ENCODE measurements around the gene NRL.
A peak's percentile ranks its signal among the peaks of the same experiment; 100 is the strongest.

NRL gene

GRCh38 chr14:24098927-24099813 lies 15.6 kb downstream of the NRL start:
- Histone ChIP-seq H3K36me3 (ENCODE audit: control insufficient read depth, insufficient read depth, low read length) (peaks cover 13% of the 10 kb centered on the region), H3K27me3 (ENCODE audit: control insufficient read depth, insufficient read depth, low read length) (no peaks in the 10 kb centered on the region), H3K4me3 (ENCODE audit: low read length) (no peak overlapping the region), H3K27ac (ENCODE audit: low read depth, low read length) (no peak overlapping the region), H3K4me1 (ENCODE audit: control insufficient read depth, insufficient read depth, low read length) (no peaks in the 10 kb centered on the region), H3K9ac (ENCODE audit: low read length) (no peak overlapping the region)

GRCh38 chr14:24098229-24098926 lies 16.4 kb downstream of the NRL start:
- peaks cover 3% of the 10 kb centered on the region for H3K4me1 ChIP-seq (ENCODE audit: control insufficient read depth, insufficient read depth, low read length)
- H3K4me3 ChIP-seq (ENCODE audit: low read length), result no peak overlapping the region
- H3K27ac ChIP-seq (ENCODE audit: low read depth, low read length), result no peak overlapping the region
- H3K27me3 ChIP-seq (ENCODE audit: control insufficient read depth, insufficient read depth, low read length), result no peaks in the 10 kb centered on the region
- H3K36me3 ChIP-seq (ENCODE audit: control insufficient read depth, insufficient read depth, low read length), result peaks cover 13% of the 10 kb centered on the region
- H3K9ac ChIP-seq (ENCODE audit: low read length), result no peak overlapping the region

- Histone ChIP-seq H3K36me3 (ENCODE audit: control insufficient read depth, insufficient read depth, low read length) (peaks cover 13% of the 10 kb centered on the region), H3K9ac (ENCODE audit: low read length) (no peak overlapping the region), H3K4me3 (ENCODE audit: low read length) (no peak overlapping the region), H3K4me1 (ENCODE audit: control insufficient read depth, insufficient read depth, low read length) (peaks cover 3% of the 10 kb centered on the region), H3K27me3 (ENCODE audit: control insufficient read depth, insufficient read depth, low read length) (no peaks in the 10 kb centered on the region), H3K27ac (ENCODE audit: low read depth, low read length) (no peak overlapping the region)
Observed at GRCh38 chr14:24096545-24097181, 18.1 kb downstream of the NRL start.

GRCh38 chr14:24095271-24096068 lies 19.3 kb downstream of the NRL start:
- no peaks in the 10 kb centered on the region for H3K27me3 ChIP-seq (ENCODE audit: control insufficient read depth, insufficient read depth, low read length)
- peak overlapping the region; percentile 69 for H3K4me3 ChIP-seq (ENCODE audit: low read length)
- peak overlapping the region; percentile 69 for H3K9ac ChIP-seq (ENCODE audit: low read length)
- peaks cover 9% of the 10 kb centered on the region for H3K36me3 ChIP-seq (ENCODE audit: control insufficient read depth, insufficient read depth, low read length)
- peaks cover 3% of the 10 kb centered on the region for H3K4me1 ChIP-seq (ENCODE audit: control insufficient read depth, insufficient read depth, low read length)
- H3K27ac ChIP-seq (ENCODE audit: low read depth, low read length), result no peak overlapping the region

DNA sequence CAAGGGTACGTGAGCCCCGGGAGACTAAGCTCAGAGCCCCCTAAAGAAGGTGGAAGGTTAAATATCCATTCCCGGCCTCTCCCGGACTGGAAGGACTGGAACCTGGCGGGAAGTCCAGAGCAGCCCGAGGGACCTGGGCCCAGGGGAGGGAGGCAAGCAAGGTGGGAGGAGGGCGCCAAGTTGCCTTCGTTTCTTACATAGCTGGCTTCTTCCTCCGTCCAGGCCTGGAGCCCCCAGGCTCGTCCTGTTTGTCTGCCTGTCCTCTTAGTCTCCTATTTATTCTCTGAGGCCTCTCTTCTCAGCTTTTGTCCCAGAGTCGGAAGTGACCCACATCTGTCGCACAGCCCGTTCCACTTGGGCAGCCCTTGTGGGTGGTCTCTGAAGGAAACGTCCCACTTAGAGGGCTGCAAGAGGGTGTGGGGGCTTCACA lies 19.9 kb downstream of the NRL start:
- H3K36me3 ChIP-seq (ENCODE audit: control insufficient read depth, insufficient read depth, low read length), result peaks cover 5% of the 10 kb centered on the region
- peak overlapping the region; percentile 69 for H3K9ac ChIP-seq (ENCODE audit: low read length)
- no peaks in the 10 kb centered on the region for H3K27me3 ChIP-seq (ENCODE audit: control insufficient read depth, insufficient read depth, low read length)
- peaks cover 3% of the 10 kb centered on the region for H3K4me1 ChIP-seq (ENCODE audit: control insufficient read depth, insufficient read depth, low read length)
- H3K4me3 ChIP-seq (ENCODE audit: low read length), result peak overlapping the region; percentile 69
- H3K27ac ChIP-seq (ENCODE audit: low read depth, low read length), result peak overlapping the region; percentile 86

DNA sequence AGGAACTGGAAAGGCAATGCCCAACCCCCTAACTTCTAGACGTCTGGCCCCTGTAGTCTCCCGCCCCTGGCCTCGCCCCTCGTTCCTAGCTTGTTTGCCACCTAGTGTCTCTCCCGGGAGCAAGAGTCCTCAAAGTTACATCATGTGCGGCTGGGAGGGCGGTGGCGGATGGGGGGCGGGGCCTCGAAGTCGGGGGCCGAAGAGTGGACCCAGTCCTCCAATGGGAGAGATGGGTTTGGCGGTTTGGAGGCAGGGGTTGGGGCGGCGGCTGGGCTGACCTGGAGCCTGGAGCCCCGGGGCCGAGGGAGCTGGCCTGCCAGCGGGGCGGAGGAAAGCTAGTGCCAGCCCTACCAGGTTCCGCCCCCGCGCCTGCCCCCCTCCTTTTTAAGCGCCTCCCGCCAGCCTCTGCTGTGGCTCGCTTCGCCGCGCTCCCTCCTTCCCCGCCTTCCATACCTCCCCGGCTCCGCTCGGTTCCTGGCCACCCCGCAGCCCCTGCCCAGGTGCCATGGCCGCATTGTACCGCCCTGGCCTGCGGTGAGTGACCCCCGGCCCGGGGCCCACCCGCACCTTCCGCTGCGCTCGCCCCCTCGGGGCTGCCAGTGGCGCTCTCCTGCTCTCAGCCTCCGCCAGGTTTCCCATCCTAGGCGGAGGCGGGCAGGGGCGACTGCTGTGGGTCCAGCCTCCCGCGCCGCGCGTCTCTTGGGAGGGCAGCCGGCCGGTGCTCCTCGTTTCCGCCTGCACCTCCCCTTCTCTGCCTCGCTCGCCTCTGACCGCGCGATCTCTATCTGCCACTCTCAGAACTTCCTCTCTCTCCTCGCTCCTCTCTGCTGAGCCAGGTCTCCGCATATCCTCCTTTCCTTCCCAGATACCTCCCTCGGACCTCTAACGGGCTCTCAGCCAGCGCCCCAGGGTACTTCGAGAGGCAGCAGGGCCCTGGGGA lies 20.6 kb downstream of the NRL start, which contains the start of gene PCK2:
TSS of gene PCK2 (plus strand) at position 411 of the 940 bp plus-strand sequence. CDS start at position 506, 95 bp downstream.
- Histone ChIP-seq H3K27me3 (ENCODE audit: control insufficient read depth, insufficient read depth, low read length) (no peaks in the 10 kb centered on the region), H3K9ac (ENCODE audit: low read length) (peak within 1 kb of the TSS; percentile 69), H3K4me3 (ENCODE audit: low read length) (peak within 1 kb of the TSS; percentile 69), H3K4me1 (ENCODE audit: control insufficient read depth, insufficient read depth, low read length) (peaks cover 3% of the 10 kb centered on the region), H3K27ac (ENCODE audit: low read depth, low read length) (peak within 1 kb of the TSS; percentile 86), H3K36me3 (ENCODE audit: control insufficient read depth, insufficient read depth, low read length) (peaks cover under 1% of the 10 kb centered on the region)

- Histone ChIP-seq H3K36me3 (ENCODE audit: control insufficient read depth, insufficient read depth, low read length) (no peaks in the 10 kb centered on the region), H3K27ac (ENCODE audit: low read depth, low read length) (peak overlapping the region; percentile 86), H3K4me1 (ENCODE audit: control insufficient read depth, insufficient read depth, low read length) (peaks cover 3% of the 10 kb centered on the region), H3K27me3 (ENCODE audit: control insufficient read depth, insufficient read depth, low read length) (no peaks in the 10 kb centered on the region), H3K4me3 (ENCODE audit: low read length) (peak overlapping the region; percentile 69), H3K9ac (ENCODE audit: low read length) (no peak overlapping the region)
Observed at GRCh38 chr14:24093207-24093900, 21.4 kb downstream of the NRL start.

- Histone ChIP-seq H3K4me1 (ENCODE audit: control insufficient read depth, insufficient read depth, low read length) (peaks cover 3% of the 10 kb centered on the region), H3K27me3 (ENCODE audit: control insufficient read depth, insufficient read depth, low read length) (no peaks in the 10 kb centered on the region), H3K27ac (ENCODE audit: low read depth, low read length) (no peak overlapping the region), H3K9ac (ENCODE audit: low read length) (no peak overlapping the region), H3K4me3 (ENCODE audit: low read length) (no peak overlapping the region), H3K36me3 (ENCODE audit: control insufficient read depth, insufficient read depth, low read length) (no peaks in the 10 kb centered on the region)
Observed at GRCh38 chr14:24092505-24093206, 22.1 kb downstream of the NRL start.

DNA sequence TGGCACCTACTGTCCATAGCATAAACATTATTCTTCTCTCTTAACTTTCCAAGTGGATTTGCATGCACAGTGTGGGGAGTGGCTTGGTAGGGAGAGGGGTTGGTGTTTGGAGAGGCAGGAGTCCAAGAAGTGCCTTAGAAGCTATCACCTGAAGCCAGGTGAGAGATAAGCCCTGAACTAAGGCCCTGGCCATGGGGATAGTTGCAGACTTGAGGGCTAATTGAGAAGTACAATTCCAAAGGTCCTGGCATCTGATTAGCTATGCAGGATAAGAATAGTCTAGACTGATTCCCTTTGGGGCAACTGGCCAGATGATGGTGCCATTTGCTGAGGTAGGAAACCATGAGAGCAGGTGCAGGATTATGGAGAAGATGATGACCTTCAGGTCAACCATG lies 22.6 kb downstream of the NRL start:
- H3K4me1 ChIP-seq (ENCODE audit: control insufficient read depth, insufficient read depth, low read length), result peaks cover 3% of the 10 kb centered on the region
- no peak overlapping the region for H3K27ac ChIP-seq (ENCODE audit: low read depth, low read length)
- H3K9ac ChIP-seq (ENCODE audit: low read length), result no peak overlapping the region
- H3K36me3 ChIP-seq (ENCODE audit: control insufficient read depth, insufficient read depth, low read length), result no peaks in the 10 kb centered on the region
- no peak overlapping the region for H3K4me3 ChIP-seq (ENCODE audit: low read length)
- H3K27me3 ChIP-seq (ENCODE audit: control insufficient read depth, insufficient read depth, low read length), result no peaks in the 10 kb centered on the region

GRCh38 chr14:24089890-24090289 lies 24.9 kb downstream of the NRL start:
- Histone ChIP-seq H3K27ac (ENCODE audit: low read depth, low read length) (no peak overlapping the region), H3K27me3 (ENCODE audit: control insufficient read depth, insufficient read depth, low read length) (no peaks in the 10 kb centered on the region), H3K9ac (ENCODE audit: low read length) (no peak overlapping the region), H3K4me1 (ENCODE audit: control insufficient read depth, insufficient read depth, low read length) (peaks cover 3% of the 10 kb centered on the region), H3K36me3 (ENCODE audit: control insufficient read depth, insufficient read depth, low read length) (no peaks in the 10 kb centered on the region), H3K4me3 (ENCODE audit: low read length) (no peak overlapping the region)
